ENCODE measurements around the gene RAD51B. TPM values are rescaled to one million over a fixed set of nuclear protein-coding genes. Genes with fewer than 3 reads are reported as not detected.

RAD51B gene
- total and polyA plus RNA-seq, 4 donors = 2.8 to 39.6 (median 13.3) TPM; not detected in 1

DNA sequence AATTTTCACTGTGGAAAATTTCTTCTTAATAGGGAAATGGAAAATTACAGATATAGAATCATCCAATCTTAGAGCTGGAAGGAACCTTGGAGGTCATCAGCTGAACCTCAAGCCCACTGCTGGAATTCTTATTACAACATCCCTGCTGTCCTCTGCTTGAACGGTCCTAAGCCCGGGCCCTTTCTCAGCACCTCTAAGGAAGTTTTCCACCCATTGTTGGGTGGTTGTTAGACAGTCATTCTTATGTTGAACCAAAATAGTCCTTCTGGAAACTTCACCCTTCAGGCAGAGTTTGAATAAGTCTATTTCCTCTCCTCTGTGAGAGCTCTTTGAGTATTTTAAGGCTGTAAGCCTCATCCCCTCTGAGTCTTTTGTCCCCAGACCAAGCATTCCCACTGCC is 902.6 kb downstream of the RAD51B start:
- H3K36me3 ChIP-seq (ENCODE audit: control insufficient read depth in 1 of 2, insufficient read depth in 2 of 2, low read length in 1 of 2) = no peaks in the 10 kb centered on the region
- H3K9me3 ChIP-seq (ENCODE audit: control insufficient read depth, low read length) = no peaks in the 10 kb centered on the region
- DNase-seq (no peak), ATAC-seq (ENCODE audit: low FRiP score) (no peak)
- no peak overlapping the region for H3K27ac ChIP-seq (ENCODE audit: low read depth in 1 of 2, low read length in 2 of 2)
- no peaks in the 10 kb centered on the region for H3K4me1 ChIP-seq (ENCODE audit: control insufficient read depth in 1 of 2, insufficient read depth in 2 of 2, low read length in 2 of 2)
- no peak overlapping the region for H3K4me3 ChIP-seq (ENCODE audit: low read length in 2 of 2)
- intact Hi-C loops (cut with DNase I) = no loop called here
- WGBS, 2 donors = 62 to 76% methylated on average over 2 of the region's 2 CpGs
- H3K27me3 ChIP-seq (ENCODE audit: control insufficient read depth in 1 of 2, insufficient read depth in 2 of 2, low read length in 1 of 2) = no peaks in the 10 kb centered on the region

DNA sequence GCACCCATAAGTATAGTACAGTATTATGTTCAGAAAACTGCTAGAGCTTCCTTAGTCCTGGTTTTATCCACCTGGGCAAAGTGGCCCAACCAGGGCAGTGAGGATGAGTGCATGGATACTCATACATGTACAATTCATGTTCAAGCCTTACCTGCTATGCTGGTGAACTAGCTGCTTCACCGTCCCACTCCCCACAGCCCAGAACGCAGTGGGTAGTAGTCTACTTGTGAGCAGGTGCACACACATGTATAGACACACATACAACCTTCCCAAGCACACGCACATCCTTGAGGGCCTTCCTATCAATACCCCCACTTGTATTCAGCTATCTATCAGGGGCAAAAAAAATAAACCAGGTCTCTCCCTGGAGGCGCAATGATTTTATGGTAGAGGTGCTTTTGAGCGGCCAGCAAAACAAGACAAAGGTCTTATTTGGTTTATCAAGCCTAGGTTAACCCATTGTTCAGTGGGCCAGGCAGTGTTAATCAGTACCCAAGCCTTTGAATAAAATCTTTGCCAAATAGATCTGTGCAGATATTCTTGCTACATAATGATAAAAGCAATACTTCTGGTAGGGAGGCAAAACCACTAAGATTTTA is 903.5 kb downstream of the RAD51B start:
- Histone ChIP-seq H3K36me3 (ENCODE audit: control insufficient read depth in 1 of 2, insufficient read depth in 2 of 2, low read length in 1 of 2) (no peaks in the 10 kb centered on the region), H3K27ac (ENCODE audit: low read depth in 1 of 2, low read length in 2 of 2) (no peak overlapping the region), H3K27me3 (ENCODE audit: control insufficient read depth in 1 of 2, insufficient read depth in 2 of 2, low read length in 1 of 2) (no peaks in the 10 kb centered on the region), H3K4me3 (ENCODE audit: low read length in 2 of 2) (no peak overlapping the region), H3K4me1 (ENCODE audit: control insufficient read depth in 1 of 2, insufficient read depth in 2 of 2, low read length in 2 of 2) (no peaks in the 10 kb centered on the region), H3K9me3 (ENCODE audit: control insufficient read depth, low read length) (no peaks in the 10 kb centered on the region)
- 95 to 96% methylated on average over 5 of the region's 5 CpGs for WGBS, 2 donors
- intact Hi-C loops (cut with DNase I) = no loop called here
- ATAC-seq (ENCODE audit: low FRiP score) = no peak
- DNase-seq = no peak

GRCh38 chr14:68723808-68724268 is 904.3 kb downstream of the RAD51B start:
- Histone ChIP-seq H3K27me3 (ENCODE audit: control insufficient read depth in 1 of 2, insufficient read depth in 2 of 2, low read length in 1 of 2) (no peaks in the 10 kb centered on the region), H3K27ac (ENCODE audit: low read depth in 1 of 2, low read length in 2 of 2) (no peak overlapping the region), H3K4me1 (ENCODE audit: control insufficient read depth in 1 of 2, insufficient read depth in 2 of 2, low read length in 2 of 2) (no peaks in the 10 kb centered on the region), H3K9me3 (ENCODE audit: control insufficient read depth, low read length) (no peaks in the 10 kb centered on the region), H3K4me3 (ENCODE audit: low read length in 2 of 2) (no peak overlapping the region), H3K36me3 (ENCODE audit: control insufficient read depth in 1 of 2, insufficient read depth in 2 of 2, low read length in 1 of 2) (no peaks in the 10 kb centered on the region)
- DNase-seq (no peak), ATAC-seq (ENCODE audit: low FRiP score) (no peak)
- WGBS, 2 donors = 92 to 93% methylated on average over 3 of the region's 3 CpGs
- intact Hi-C loops (cut with DNase I) = no loop called here

- Histone ChIP-seq H3K4me1 (ENCODE audit: control insufficient read depth in 1 of 2, insufficient read depth in 2 of 2, low read length in 2 of 2) (no peaks in the 10 kb centered on the region), H3K4me3 (ENCODE audit: low read length in 2 of 2) (no peak overlapping the region), H3K36me3 (ENCODE audit: control insufficient read depth in 1 of 2, insufficient read depth in 2 of 2, low read length in 1 of 2) (no peaks in the 10 kb centered on the region), H3K27me3 (ENCODE audit: control insufficient read depth in 1 of 2, insufficient read depth in 2 of 2, low read length in 1 of 2) (no peaks in the 10 kb centered on the region), H3K9me3 (ENCODE audit: control insufficient read depth, low read length) (no peaks in the 10 kb centered on the region), H3K27ac (ENCODE audit: low read depth in 1 of 2, low read length in 2 of 2) (no peak overlapping the region)
- intact Hi-C loops (cut with DNase I) = no loop called here
- WGBS, 2 donors = 96 to 98% methylated on average over 3 of the region's 3 CpGs
- ATAC-seq (ENCODE audit: low FRiP score) = no peak
- DNase-seq = no peak
Observed at GRCh38 chr14:68724914-68725313, 905.3 kb downstream of the RAD51B start.

GRCh38 chr14:68726093-68726695 is 906.6 kb downstream of the RAD51B start:
- Histone ChIP-seq H3K4me1 (ENCODE audit: control insufficient read depth in 1 of 2, insufficient read depth in 2 of 2, low read length in 2 of 2) (no peaks in the 10 kb centered on the region), H3K9me3 (ENCODE audit: control insufficient read depth, low read length) (no peaks in the 10 kb centered on the region), H3K4me3 (ENCODE audit: low read length in 2 of 2) (no peak overlapping the region), H3K27ac (ENCODE audit: low read depth in 1 of 2, low read length in 2 of 2) (no peak overlapping the region), H3K27me3 (ENCODE audit: control insufficient read depth in 1 of 2, insufficient read depth in 2 of 2, low read length in 1 of 2) (no peaks in the 10 kb centered on the region), H3K36me3 (ENCODE audit: control insufficient read depth in 1 of 2, insufficient read depth in 2 of 2, low read length in 1 of 2) (no peaks in the 10 kb centered on the region)
- intact Hi-C loops (cut with DNase I) = no loop called here
- WGBS, 2 donors = 98% methylated on average over 5 of the region's 5 CpGs
- ATAC-seq (ENCODE audit: low FRiP score) (no peak), DNase-seq (no peak)

- no peak overlapping the region for H3K27ac ChIP-seq (ENCODE audit: low read depth in 1 of 2, low read length in 2 of 2)
- intact Hi-C loops (cut with DNase I) = no loop called here
Observed at GRCh38 chr14:68727315-68728047, 907.9 kb downstream of the RAD51B start.

GRCh38 chr14:68728342-68729106 is 908.9 kb downstream of the RAD51B start:
- no peaks in the 10 kb centered on the region for H3K36me3 ChIP-seq (ENCODE audit: control insufficient read depth in 1 of 2, insufficient read depth in 2 of 2, low read length in 1 of 2)
- WGBS, 2 donors = 86 to 91% methylated on average over 10 of the region's 10 CpGs
- ATAC-seq (ENCODE audit: low FRiP score) (no peak), DNase-seq (no peak)
- H3K27ac ChIP-seq (ENCODE audit: low read depth in 1 of 2, low read length in 2 of 2) = no peak overlapping the region
- intact Hi-C loops (cut with DNase I) = no loop called here
- no peaks in the 10 kb centered on the region for H3K9me3 ChIP-seq (ENCODE audit: control insufficient read depth, low read length)
- H3K4me1 ChIP-seq (ENCODE audit: control insufficient read depth in 1 of 2, insufficient read depth in 2 of 2, low read length in 2 of 2) = no peaks in the 10 kb centered on the region
- H3K4me3 ChIP-seq (ENCODE audit: low read length in 2 of 2) = no peak overlapping the region
- H3K27me3 ChIP-seq (ENCODE audit: control insufficient read depth in 1 of 2, insufficient read depth in 2 of 2, low read length in 1 of 2) = no peaks in the 10 kb centered on the region

More at GRCh38 chr14:68727315-68728047, 907.9 kb downstream of the RAD51B start:
- no peak for DNase-seq
- H3K9me3 ChIP-seq (ENCODE audit: control insufficient read depth, low read length) = no peaks in the 10 kb centered on the region
- no peaks in the 10 kb centered on the region for H3K27me3 ChIP-seq (ENCODE audit: control insufficient read depth in 1 of 2, insufficient read depth in 2 of 2, low read length in 1 of 2)
- ATAC-seq (ENCODE audit: low FRiP score) = no peak
- H3K4me1 ChIP-seq (ENCODE audit: control insufficient read depth in 1 of 2, insufficient read depth in 2 of 2, low read length in 2 of 2) = no peaks in the 10 kb centered on the region
- H3K36me3 ChIP-seq (ENCODE audit: control insufficient read depth in 1 of 2, insufficient read depth in 2 of 2, low read length in 1 of 2) = no peaks in the 10 kb centered on the region
- H3K4me3 ChIP-seq (ENCODE audit: low read length in 2 of 2) = no peak overlapping the region
- 86 to 91% methylated on average over 5 of the region's 5 CpGs for WGBS, 2 donors

GRCh38 chr14:68729556-68729955 is 910.0 kb downstream of the RAD51B start:
- DNase-seq = no peak
- no peaks in the 10 kb centered on the region for H3K36me3 ChIP-seq (ENCODE audit: control insufficient read depth in 1 of 2, insufficient read depth in 2 of 2, low read length in 1 of 2)
- ATAC-seq (ENCODE audit: low FRiP score) = no peak
- no peak overlapping the region for H3K4me3 ChIP-seq (ENCODE audit: low read length in 2 of 2)
- WGBS, 2 donors = 93% methylated on average over 6 of the region's 6 CpGs
- H3K4me1 ChIP-seq (ENCODE audit: control insufficient read depth in 1 of 2, insufficient read depth in 2 of 2, low read length in 2 of 2) = no peaks in the 10 kb centered on the region
- H3K27me3 ChIP-seq (ENCODE audit: control insufficient read depth in 1 of 2, insufficient read depth in 2 of 2, low read length in 1 of 2) = no peaks in the 10 kb centered on the region
- intact Hi-C loops (cut with DNase I) = no loop called here
- no peaks in the 10 kb centered on the region for H3K9me3 ChIP-seq (ENCODE audit: control insufficient read depth, low read length)
- no peak overlapping the region for H3K27ac ChIP-seq (ENCODE audit: low read depth in 1 of 2, low read length in 2 of 2)

Measured in aorta (tissue), 5 donors.